K562 (cell line): ENCODE results near the gene RGS9BP.

Source experiments
- ATF2 ChIP-seq: sonication (generic); formaldehyde crosslinking; IDR thresholded peaks from 2 replicates; pipeline ENCODE4 v1.8.1; 2022; ENCODE audit warnings: missing genetic modification reagents
- GTF2F1 ChIP-seq: IDR thresholded peaks from 2 replicates; pipeline ENCODE4 v1.6.1; 2011; ENCODE audit warnings: low read depth, low read length, improper control_type of control experiment
- HDAC6 ChIP-seq: IDR thresholded peaks from 2 replicates; pipeline ENCODE4 v1.6.1; 2012; ENCODE audit warnings: low read depth, mild to moderate bottlenecking, control low read depth, inconsistent platforms, low read length, moderate library complexity
- KDM4B ChIP-seq, 2 experiments: fragments of 450-650 bp in 1 of 2; sonication (generic) in 1 of 2; IDR thresholded peaks; 2 replicates each; pipeline ENCODE4 v1.6.1; 2016 to 2017; ENCODE audit warnings: borderline replicate concordance in 2 of 2, antibody characterized with exemption in 1 of 2, low read depth in 1 of 2, mild to moderate bottlenecking in 1 of 2
- MAFF ChIP-seq: IDR thresholded peaks from 2 replicates; pipeline ENCODE4 v1.6.1; 2012; ENCODE audit warnings: low read length, improper control_type of control experiment
- SIX5 ChIP-seq, 2 experiments: IDR thresholded peaks; 2 replicates each; pipeline ENCODE4 v1.6.1; 2011; ENCODE audit warnings: low read length in 2 of 2, borderline replicate concordance in 1 of 2, low read depth in 1 of 2, mild to moderate bottlenecking in 1 of 2, moderate library complexity in 1 of 2; ENCODE audit not compliant: insufficient read depth in 1 of 2
- SMARCE1 ChIP-seq: fragments of 450-650 bp; IDR thresholded peaks from 2 replicates; pipeline ENCODE4 v1.7.1; 2016; ENCODE audit warnings: mild to moderate bottlenecking
- SP1 ChIP-seq: sonication (generic); formaldehyde crosslinking; IDR thresholded peaks from 2 replicates; pipeline ENCODE4 v1.8.1; 2022; ENCODE audit warnings: mild to moderate bottlenecking, missing genetic modification reagents
- TAF1 ChIP-seq: IDR thresholded peaks from 2 replicates; pipeline ENCODE4 v1.6.1; 2011; ENCODE audit warnings: mild to moderate bottlenecking, low read length, moderate library complexity; ENCODE audit not compliant: insufficient read depth, control insufficient read depth, severe bottlenecking; ENCODE audit errors: extremely low read depth
- TEAD4 ChIP-seq, 2 experiments: sonication (generic) in 1 of 2; formaldehyde crosslinking in 1 of 2; IDR thresholded peaks; 2 replicates each; pipeline versions ENCODE4 v1.6.1 to v1.8.0; 2012 to 2022; ENCODE audit warnings: borderline replicate concordance in 1 of 2, inconsistent platforms in 1 of 2, low read length in 1 of 2, mild to moderate bottlenecking in 1 of 2, missing genetic modification reagents in 1 of 2
- ZBTB26 ChIP-seq: fragments of 450-650 bp; formaldehyde crosslinking; IDR thresholded peaks from 2 replicates; pipeline ENCODE4 v1.4.0; 2022; ENCODE audit warnings: missing genetic modification characterization
- ZBTB40 ChIP-seq, 2 experiments: fragments of 450-650 bp in 1 of 2; sonication (generic) in 1 of 2; formaldehyde crosslinking in 1 of 2; IDR thresholded peaks; 2 replicates each; pipeline versions ENCODE4 v1.7.1 to v1.9.0; 2016 to 2022; ENCODE audit warnings: inconsistent platforms in 1 of 2, mild to moderate bottlenecking in 1 of 2, missing genetic modification reagents in 1 of 2
- ZNF311 ChIP-seq: fragments of 250-450 bp; sonication (Bioruptor Pico); IDR thresholded peaks from 2 replicates; pipeline ENCODE4 v1.4.0; 2020; ENCODE audit warnings: mild to moderate bottlenecking, moderate library complexity

GRCh38 chr19:32671883-32672593 is 3.6 kb upstream of the RGS9BP start:
- TF ChIP-seq SMARCE1 (peak; percentile 78), TEAD4 (IDR thresholded peaks at IDR 0.05; ENCODE audit: low read length) (peak; percentile 91), TEAD4 (CRISPR knock-in tag; IDR thresholded peaks at IDR 0.05; ENCODE audit: borderline replicate concordance) (no peak), ZNF311 (CRISPR knock-in tag) (no peak), SP1 (CRISPR knock-in tag) (no peak), ZBTB40 (IDR thresholded peaks at IDR 0.05) (no peak), ZBTB40 (CRISPR knock-in tag; IDR thresholded peaks at IDR 0.05) (no peak), ATF2 (no peak), MAFF (peak; percentile 81), GTF2F1 (no peak), HDAC6 (no peak), TAF1 (no peak), ZBTB26 (CRISPR knock-in tag) (no peak), KDM4B (IDR thresholded peaks at IDR 0.05; ENCODE audit: borderline replicate concordance in 2 of 2, low read depth in 1 of 2) (no peak), SIX5 (IDR thresholded peaks at IDR 0.05; ENCODE audit: borderline replicate concordance in 1 of 2, insufficient read depth in 1 of 2, low read depth in 1 of 2, low read length in 2 of 2) (no peak)
